Measurements from ENCODE around the gene KLHDC4.
"Not testable (repeated sequence)": the region's sequence is repeated elsewhere in the genome, so short reads cannot be mapped to it uniquely, and the experiment has no call there.

KLHDC4 gene

DNA sequence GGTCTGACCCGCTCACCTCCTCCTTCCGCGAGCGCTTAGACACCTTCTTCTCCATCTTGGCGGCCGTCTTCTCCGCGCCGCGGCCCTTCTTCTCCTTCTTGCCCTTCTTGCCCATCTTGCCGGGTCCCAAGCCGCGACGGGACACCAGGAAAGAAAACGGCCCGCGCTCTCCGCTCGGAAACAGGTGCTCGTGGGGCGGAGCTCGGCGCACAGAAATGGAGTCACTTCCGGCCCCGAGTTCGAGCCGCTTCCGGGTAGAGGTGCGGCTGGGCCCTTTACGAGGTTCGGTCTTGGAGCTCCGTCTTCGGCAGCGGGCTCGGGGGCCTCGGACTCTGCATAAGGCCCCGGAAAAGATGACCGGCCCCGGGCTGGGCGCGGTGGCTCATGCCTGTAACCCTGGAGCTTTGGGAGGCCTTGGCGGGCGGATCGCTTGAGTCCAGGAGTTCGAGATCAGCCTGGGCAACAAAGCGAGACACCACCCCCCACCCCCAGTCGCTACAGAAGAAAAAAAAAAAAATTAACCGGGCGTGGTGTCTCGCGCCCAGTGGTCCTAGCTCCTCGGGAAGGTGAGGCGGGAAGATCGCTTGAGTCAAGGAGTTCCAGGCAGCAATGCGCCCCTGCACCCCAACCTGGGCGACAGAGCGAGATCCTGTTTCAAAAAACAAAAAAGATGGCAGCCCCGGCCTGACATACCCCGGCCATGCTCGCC, at the start of gene KLHDC4:
KLHDC4 (minus strand) TSS at position 211 of the 709 bp plus-strand sequence; CDS start at position 115, 96 bp downstream.
- DNase-seq (ENCODE audit: low read depth): peak; percentile 64

DNA sequence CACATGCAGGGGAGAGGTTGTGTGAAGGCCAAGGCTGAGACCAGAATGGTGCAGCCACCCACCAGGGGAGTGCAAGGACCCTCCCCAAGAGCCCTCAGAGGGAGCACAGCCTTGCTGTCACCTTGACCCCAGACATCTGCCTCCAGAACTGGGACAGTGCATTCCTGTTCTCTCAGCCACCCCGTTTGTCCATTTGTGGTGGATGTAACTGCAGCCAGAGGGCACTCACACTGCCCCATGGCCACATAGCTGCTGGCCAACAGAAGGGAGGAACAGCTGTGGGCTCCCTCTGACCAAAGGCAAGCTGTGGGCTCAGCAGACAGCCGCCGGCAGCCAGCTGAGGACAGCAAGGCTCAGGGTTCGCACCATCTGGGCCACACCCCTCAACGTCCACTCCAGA, 49.8 kb upstream of the KLHDC4 start:
- DNase-seq (ENCODE audit: low read depth): no peak

DNA sequence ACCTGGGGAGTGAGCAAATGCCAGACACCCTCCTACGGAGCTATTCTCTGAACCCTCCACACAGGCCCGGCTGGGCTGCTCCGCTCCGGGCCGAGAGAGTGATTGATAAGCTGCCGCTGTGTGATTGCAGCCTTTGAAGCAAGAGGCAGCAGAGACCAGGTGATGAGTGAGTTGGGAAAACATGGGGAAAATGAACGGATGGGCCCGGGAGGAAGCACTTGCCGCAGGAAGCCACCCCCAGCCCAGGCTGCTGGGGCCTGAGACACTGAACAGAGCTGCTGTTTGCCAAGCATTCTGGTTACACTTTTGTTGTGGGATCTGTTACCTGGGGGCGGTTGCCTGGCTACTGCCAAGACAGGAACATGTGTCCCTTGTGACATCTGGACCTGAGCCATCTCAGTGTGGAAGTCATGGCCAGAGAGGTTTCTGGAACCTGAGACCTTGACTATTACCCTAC, 46.4 kb upstream of the KLHDC4 start:
- DNase-seq (ENCODE audit: low read depth): no peak

DNA sequence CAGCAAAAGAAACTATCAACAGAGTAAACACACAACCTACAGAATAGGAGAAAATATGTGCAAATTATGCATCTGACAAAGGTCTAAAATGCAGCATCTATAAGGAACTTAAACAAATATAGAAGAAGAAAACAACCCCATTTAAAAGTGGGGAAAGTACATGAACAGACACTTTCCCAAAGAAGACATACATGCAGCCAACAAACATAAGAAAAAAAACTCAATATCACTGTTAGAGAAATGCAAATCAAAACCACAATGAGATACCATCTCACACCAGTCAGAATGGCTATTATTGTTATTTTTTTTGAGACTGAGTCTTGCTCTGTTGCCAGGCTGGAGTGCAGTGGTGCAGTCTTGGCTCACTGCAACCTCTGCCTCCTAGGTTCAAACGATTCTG, 45.7 kb upstream of the KLHDC4 start:
- DNase-seq (ENCODE audit: low read depth): not testable (repeated sequence)

- no peak for DNase-seq (ENCODE audit: low read depth)
Measured at GRCh38 chr16:87809150-87809902, 43.5 kb upstream of the KLHDC4 start.

GRCh38 chr16:87808108-87808507, 42.3 kb upstream of the KLHDC4 start:
- DNase-seq (ENCODE audit: low read depth): no peak

GRCh38 chr16:87806641-87807546, 41.1 kb upstream of the KLHDC4 start:
- peak; percentile 63 for DNase-seq (ENCODE audit: low read depth)

DNA sequence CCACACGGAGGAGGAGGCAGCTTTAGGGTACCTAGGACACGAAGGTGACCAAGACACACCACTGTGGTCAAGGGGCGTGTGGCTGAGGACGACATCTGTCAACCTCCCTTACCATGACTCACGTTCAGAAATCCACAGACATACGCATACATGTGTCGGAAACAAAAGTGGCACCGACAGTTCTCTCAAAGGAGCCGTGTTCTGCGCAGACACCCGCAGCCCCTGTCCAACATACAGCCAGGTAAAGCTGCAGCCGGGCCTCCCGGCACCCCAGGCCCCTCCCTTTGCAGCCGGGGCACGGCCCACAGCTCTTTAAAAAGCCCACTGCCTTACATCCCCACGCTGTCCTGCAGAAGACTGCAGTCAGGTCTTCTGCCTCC, 40.5 kb upstream of the KLHDC4 start:
- no peak for DNase-seq (ENCODE audit: low read depth)

GRCh38 chr16:87803385-87803784, 37.6 kb upstream of the KLHDC4 start:
- DNase-seq (ENCODE audit: low read depth): no peak

- DNase-seq (ENCODE audit: low read depth): no peak
Measured at GRCh38 chr16:87802670-87803069, 36.9 kb upstream of the KLHDC4 start.

DNA sequence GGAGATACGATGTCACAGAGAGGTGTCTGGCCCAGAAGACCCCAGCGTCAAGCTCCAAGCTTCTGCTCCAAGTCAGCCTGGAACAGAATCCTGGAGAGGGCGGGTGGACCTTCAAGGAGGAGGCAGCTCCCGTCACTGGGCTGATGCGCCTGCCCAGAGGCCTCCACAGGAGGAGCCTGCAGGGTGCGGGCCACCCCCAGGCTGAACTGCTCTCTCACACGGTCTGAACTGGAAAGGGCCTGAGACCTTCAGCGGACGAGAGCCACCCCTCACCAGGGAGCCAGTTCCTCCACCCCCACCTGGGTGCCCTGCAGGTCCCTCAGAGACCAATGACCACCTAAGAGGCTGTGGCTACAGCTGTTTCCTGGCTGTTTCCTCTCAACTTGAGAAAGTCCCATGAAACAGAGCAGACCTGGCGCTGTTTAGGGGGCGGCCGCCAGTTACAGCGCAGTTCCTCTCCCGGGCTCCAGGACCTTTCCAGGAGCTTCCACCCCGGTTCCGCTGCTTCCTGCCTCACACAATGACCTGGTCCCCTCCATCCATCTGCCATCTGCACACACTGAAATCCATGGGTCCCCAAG, 36.0 kb upstream of the KLHDC4 start:
- DNase-seq (ENCODE audit: low read depth): no peak

DNA sequence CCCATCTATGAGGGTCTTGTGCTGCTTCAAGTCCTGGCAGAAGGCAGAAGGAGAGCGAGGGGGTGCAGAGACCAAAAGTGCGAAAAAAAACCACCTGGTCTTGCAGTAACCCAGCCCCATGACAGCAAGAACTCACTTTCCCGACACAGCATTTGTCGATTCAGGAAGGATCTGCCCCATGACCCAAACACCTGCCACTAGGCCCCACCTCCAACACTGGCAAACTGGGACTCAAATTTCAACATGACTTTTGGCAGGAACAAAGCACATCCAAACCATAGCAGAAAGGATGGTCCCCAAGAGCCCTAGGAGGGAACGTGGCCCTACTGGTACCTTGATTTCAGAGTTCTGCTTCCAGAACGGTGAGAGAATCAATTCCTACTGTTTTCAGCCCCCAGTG, 34.7 kb upstream of the KLHDC4 start:
- no peak for DNase-seq (ENCODE audit: low read depth)

DNA sequence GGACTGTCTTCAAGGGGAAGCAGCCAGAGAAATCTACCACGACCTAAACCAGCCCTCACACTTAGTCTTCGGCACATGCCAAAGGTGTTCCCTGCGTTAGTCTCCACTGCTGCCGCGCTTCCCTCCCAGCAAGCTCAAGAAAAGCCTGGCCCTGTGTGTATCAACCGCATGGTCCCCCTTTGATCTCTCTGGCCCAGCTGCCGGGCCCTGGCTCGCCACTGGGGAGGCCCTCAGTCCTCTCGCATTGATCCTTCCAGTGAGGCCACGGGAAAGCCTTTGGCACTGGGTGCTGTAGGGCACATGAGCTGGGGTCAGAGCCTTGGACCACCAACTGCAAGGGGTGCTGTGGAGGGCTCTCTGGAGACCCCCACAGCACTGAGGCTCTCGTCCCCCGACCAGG, 29.6 kb upstream of the KLHDC4 start:
- DNase-seq (ENCODE audit: low read depth): no peak

DNA sequence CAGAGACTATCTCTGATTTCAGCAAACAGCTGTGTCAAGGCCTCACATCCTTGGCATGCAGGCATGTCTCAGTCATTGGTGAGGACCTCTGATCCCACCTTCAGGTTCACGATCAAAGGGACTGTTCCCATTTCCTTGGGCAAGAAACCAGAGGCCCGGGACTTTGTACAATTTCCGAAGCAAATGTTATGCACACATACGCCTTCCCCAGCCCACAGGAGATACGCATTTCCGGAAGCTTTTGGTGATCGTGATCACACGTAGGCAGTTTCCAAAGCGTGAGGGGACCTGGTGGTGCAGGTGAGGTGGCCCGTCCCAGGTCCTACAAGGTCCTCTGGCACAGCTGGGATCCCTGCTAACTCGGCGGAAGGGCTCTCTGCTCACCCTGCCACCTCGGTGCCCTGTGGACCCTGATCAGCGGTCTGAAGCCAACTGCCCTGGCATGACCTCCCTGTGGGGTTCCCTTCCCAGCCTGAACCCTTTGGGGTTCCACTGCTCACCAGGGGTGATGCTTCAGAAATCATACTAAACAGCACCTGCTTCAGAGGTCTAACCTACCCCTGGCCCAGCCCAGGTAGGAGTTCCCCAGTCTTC, 28.8 kb upstream of the KLHDC4 start:
- no peak for DNase-seq (ENCODE audit: low read depth)

GRCh38 chr16:87792205-87792565, 26.4 kb upstream of the KLHDC4 start:
- DNase-seq (ENCODE audit: low read depth): no peak

GRCh38 chr16:87791295-87792204, 25.8 kb upstream of the KLHDC4 start:
- DNase-seq (ENCODE audit: low read depth): no peak

GRCh38 chr16:87790292-87791100, 24.7 kb upstream of the KLHDC4 start:
- DNase-seq (ENCODE audit: low read depth): no peak

DNA sequence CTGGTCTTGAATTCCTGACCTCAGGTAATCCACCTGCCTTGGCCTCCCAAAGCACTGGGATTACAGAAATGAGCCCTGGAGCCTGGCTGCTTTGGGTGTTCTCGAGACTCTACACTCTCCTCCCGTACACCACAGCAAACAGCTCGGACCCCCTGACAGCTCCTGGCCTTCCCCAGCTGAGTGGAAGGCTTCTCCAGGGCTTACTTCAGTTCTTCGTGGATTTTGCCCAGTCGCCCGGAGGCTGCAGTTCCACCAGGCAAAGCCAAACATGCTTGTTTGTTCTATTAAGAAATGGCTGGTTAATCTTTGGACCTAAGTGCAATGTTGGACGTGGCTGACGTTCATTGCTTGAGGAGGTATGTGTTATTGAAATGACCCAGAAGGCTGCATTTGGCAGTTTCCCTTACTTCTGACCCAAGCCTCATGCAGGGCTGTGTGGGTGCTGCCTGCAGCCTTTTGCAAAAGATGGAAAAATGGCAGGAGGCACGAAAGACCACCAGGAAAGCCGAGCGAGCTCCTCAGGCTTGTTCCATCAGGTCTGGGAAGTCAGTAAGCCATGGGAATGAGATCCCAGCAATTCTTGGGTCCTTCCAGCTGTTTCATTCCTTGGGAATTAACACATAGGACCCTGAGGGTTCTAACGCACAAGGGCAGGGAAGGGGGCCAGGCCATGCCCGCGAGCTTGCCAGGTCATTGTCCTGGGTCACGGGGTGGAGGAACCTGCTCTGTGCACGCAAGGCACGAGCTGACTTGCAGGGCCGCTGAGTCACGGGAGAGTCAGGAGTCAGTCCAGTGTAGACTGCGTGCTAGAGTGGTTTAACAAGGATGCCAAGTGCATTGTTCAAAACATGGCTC, 23.9 kb upstream of the KLHDC4 start:
- DNase-seq (ENCODE audit: low read depth): no peak
